HG02759 (cell line): Measurements from ENCODE around the gene GPR37.

ENCODE experiments used
- ATAC-seq: cut with Tn5 transposase; IDR thresholded peaks from one replicate; pipeline ENCODE4 v1.9.1; 2021; ENCODE audit warnings: mild to moderate bottlenecking, moderate library complexity; ENCODE audit not compliant: unreplicated experiment

Gene GPR37

DNA sequence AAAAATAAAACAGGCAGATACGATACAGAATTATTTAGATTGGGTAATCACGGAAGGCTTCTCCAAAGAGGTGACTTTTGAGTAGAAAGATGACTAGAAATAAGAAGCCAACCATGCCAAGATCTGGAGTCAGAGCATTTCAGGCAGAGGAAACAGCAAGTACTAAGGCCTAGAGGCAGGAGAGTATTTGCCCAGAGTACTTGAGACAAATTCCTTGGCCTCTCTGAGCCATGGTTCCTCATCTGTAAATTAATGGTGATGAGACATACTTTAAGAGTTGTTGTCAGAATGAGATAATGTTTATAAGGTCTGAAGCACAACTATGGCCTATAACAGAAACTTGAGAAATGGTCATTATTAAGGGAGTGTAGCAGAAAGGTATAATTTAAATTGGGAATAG lies 15.8 kb upstream of the GPR37 start:
- no peak for ATAC-seq

- ATAC-seq, result no peak
These were observed 15.0 kb upstream of the GPR37 start for GRCh38 chr7:124780608-124781007.

DNA sequence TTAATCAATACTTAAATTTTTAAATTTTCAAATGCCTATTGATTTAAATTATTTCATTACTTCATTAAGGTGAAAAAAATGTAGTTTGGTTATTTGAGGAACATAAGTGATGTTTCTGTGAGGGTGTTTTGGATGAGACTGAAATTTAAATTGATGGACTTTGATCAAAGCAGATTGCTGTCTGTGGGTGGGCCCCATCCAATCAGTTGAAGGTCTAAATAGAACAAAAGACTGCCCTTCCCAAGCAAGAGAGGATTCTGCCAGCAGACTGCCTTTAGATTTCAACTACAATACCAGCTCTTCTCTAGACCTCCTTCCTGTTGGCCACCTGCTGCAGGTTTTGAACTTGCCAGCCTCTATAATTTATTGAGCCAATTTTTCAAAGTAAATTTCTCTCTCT lies 14.5 kb upstream of the GPR37 start:
- no peak for ATAC-seq

DNA sequence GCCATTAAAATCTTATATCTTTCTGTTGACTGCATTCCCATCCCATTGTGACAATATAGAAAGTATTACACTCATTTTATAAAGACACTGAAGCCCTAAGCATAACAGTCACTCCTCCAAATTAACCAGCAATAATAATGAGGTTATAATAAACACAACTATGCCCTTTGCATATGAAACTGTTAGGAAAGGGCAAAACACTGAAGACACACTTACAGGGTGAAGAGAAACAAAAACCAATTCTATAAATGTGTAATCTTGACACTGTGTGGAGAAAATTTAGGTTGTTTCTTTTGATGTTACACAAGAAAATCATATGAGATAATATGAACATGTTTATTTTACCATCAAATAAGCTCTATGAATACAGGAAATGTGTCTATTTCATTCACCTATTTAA lies 14.0 kb upstream of the GPR37 start:
- ATAC-seq, result no peak

DNA sequence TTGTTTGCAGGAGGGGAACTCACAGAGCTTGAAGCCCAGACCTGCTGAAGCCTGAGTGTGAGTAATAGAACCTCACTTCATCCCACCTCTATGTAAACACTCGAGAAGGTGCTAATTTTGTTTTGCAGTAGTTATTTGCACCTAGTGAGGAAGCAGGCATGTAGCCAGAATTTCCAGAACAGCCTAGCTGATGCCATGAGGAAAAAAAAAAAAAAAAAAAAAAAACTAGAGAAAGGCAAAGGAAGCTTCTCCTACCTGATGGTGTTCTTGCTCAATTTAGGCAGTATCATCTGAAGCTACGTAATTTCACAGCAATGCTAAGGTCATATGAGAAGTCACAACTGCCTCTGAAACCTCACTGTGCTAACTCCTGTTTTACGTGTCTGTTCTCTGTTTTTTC lies 13.6 kb upstream of the GPR37 start:
- ATAC-seq, result no peak

DNA sequence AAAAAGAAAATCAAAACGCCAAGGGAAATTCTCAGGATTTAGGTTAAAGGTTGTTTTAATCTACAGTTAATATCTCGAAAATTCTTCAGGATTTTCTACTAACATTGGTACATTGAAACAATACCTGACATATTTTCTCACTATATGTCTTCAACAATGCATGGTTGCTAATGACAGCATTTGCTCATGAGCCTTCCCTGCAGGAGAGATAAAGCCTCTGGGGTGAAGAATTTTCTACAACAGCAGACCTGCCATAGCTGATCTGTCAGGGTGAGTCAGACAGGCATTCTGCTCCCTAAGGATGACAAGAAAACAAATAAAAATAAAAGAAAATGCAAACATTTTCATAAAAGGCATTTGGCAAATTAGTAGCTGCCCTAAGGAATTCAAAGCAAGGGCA lies 11.7 kb upstream of the GPR37 start:
- ATAC-seq, result no peak

GRCh38 chr7:124776153-124776552 lies 10.6 kb upstream of the GPR37 start:
- ATAC-seq, result no peak

DNA sequence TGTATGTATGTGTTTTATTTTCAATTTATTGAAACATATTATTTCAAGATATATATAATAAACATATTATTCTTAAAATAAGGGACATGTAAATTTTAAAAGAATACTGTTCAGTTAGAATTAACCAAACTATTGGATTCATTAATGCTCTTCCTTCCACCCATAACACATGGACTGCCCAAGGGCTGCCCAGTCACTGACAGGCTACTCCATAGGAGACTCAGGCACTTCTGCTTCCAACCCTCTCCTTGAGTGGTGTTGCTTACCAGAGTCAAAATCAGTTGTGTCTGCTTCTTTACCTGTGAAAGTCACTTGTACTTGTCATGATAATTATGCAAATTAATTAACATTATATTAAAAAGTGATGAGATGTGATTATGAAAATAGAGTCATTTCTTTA lies 9.8 kb upstream of the GPR37 start:
- ATAC-seq, result no peak

- no peak for ATAC-seq
These were observed 8.3 kb upstream of the GPR37 start for GRCh38 chr7:124773938-124774337.

DNA sequence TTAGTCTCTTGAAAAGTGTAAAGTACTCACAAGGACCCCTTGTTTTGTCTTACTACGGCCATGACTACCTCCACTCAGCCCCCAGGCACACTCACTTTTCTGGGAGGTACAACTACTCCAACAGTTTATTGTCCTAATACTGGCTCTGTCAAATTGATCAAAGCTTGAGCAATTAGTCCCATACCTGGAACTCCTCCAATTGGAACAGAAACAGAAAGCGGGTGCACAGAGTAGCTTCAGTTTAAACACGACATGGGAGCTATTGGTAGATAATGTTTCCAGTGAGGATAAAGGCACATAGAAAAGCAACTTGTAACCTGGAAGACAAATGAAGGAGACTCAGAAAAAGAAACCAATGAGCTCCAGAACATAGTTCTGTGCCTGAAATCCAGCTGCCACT lies 7.7 kb upstream of the GPR37 start:
- ATAC-seq, result no peak

GRCh38 chr7:124769136-124769535 lies 3.5 kb upstream of the GPR37 start:
- ATAC-seq, result no peak

- ATAC-seq, result no peak
These were observed 2.9 kb upstream of the GPR37 start for GRCh38 chr7:124768525-124768924.

DNA sequence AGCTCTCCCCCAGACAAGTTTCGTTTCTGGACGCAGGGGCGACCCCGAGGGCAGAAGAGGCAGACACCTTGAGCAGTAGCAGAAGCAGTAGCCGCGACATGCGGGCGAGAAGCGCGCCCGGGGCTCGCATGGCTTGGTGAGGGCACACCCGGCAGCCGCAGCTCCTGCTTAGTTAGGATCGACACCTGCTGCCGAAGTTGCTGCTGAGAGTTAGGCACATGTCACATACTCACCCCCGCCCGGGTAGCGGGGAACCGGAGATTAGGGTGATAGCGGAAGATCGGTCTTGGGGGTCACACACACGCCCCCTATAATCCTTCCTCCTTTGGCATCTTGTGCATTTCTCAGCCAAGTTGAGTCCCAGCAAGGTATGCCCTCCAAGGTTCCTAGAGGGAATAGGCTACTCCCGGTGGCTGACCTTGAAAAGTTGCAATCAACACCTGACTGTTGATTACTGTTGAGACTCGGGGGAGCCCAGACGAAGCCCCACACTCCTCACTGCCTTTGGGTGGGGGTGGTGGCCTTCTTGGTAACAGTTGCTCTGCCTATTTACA lies 668 bp downstream of the GPR37 start:
- ATAC-seq, result peak; percentile 37

- ATAC-seq, result no peak
These were observed 1.3 kb downstream of the GPR37 start for GRCh38 chr7:124764051-124764846.

GRCh38 chr7:124762611-124763143 lies 2.9 kb downstream of the GPR37 start:
- no peak for ATAC-seq

DNA sequence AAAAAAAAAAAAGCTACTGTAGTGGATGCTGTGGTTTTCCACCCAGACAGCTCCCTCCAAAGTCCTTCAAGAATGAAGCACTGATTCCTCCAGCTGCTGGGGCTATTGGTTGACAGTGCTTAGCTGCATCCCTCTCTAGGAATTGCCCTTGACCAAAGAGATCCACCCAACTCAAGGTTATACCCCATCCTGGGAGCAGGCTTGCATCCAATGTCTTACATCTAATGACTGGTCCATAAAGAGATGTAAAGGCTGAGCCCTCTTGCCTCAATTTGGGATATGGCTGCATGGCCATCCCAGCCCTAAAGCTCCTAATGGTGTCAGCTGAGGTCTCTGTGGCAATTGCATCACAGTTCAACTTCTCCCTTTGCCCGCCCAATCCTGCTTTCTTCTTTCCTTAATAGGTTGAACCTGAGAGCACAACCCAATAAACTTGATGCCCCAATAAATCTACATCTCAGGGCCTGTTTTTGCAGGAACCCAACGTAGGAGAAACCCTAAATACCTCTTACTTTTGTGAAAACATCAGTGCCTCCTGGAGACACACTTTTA lies 4.4 kb downstream of the GPR37 start:
- no peak for ATAC-seq

DNA sequence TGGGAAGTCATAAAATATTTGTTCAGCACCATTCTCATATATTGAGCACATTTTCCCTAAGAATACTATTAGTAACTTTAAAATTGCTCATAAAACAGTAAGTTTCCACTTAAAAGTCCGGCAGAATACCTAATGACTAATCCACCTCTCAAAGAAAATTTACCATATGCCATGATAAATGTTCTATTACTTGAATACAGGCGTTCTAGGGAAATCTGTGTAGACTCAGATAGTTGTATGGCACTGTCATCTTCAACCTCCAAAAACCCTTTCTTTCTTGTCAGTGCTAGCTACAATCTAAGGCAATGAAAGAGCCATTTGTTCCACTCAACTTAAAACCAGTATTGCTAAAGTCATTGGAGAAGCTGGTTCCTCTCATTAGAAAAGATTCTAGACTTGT lies 7.3 kb downstream of the GPR37 start:
- no peak for ATAC-seq

GRCh38 chr7:124754576-124755268 lies 10.9 kb downstream of the GPR37 start:
- ATAC-seq, result no peak

DNA sequence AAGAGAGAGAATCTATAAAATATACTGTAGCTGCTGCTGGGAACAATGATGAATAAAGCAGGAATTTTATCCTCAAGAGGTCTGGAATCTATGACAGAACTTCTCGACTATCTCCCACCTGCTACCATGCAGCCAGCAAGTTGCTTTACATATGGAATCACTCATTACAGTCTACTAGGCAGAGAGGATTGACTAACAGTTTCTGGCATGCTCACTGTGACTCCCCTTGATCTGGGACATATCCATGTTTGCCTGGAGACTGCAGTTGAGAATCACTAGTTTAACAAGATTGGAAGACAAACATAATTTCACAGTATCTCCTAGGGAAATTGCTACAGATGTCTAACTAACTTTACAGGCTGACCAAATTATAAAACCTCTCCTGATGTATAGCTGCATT lies 13.3 kb downstream of the GPR37 start:
- no peak for ATAC-seq

GRCh38 chr7:124751027-124751426 lies 14.6 kb downstream of the GPR37 start:
- ATAC-seq, result no peak

DNA sequence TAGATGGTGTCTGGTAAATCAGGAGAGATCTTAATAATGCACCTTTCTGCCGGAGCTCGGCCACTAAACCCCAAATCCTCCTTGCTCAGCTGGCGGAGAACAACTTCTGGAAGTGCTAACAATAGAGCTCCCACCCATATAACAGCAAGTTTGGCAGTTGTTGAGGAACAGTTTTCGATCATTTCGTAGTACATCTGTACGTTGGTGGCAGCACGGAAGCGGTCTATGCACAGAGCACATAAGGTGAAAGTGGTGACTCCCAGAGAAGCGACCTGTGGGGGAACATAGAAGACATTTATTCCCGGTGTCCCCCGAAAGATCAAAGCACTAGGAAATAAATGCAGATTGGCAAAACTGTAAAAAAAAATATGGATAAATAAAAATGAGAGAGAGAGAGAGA lies 18.5 kb downstream of the GPR37 start:
- no peak for ATAC-seq

DNA sequence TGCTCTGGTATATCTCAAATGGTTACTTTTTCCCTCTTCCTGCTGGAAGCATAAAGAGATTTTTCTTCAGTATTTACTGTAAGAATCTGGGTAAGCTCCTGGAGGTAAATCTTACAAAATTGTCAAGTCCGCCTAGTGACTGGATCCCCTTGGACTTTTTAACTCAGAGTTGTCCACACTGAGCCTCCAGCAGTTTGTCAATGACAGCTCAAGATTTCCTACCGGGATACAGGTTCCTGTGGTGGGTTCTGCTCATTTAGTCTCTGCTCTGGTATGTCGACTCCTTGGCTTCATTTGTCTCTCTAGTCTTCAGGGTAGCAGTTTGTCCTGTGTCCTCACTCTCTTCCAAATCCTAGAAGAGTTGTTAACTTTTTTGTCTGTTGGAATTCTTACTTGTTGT lies 27.0 kb downstream of the GPR37 start:
- no peak for ATAC-seq
